GM18499 (cell line): ENCODE measurements around the gene OR52H1.
A peak's percentile ranks its signal among the peaks of the same experiment; 100 is the strongest.
"Not testable (repeated sequence)": the region's sequence is repeated elsewhere in the genome, so short reads cannot be mapped to it uniquely, and the experiment has no call there.

Experiments used
- ATAC-seq: cut with Tn5 transposase; IDR thresholded peaks from one replicate; pipeline ENCODE4 v1.9.1; 2021; ENCODE audit warnings: moderate number of reproducible peaks; ENCODE audit not compliant: insufficient read depth, unreplicated experiment

The OR52H1 gene

GRCh38 chr11:5548440-5548839 is at the start of gene OR52H1:
Gene OR52H1, minus strand, starts transcription at chr11:5548540. Its CDS starts 3,035 bp downstream, at chr11:5545505.
- no peak for ATAC-seq

DNA sequence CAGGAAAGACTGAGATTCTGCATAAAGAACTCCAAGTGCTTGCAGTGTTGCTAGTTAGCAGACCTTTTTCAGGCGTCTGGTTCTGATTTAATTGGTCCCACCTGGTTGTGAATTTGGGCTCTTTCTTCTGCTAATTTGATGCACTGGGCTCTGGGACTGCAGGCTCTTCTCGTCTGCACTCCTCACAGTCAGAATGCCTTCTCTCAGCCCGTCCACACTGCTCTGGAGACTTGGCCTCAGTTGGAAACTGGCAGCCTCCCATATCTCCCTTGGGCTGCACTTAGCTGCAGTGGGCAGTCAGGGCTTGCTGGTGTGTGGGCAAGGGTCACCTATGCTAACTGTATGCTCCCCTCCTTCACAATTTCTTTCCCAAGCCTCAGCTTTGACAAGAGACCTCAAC is 49.6 kb upstream of the OR52H1 start:
- no peak for ATAC-seq

- ATAC-seq, result no peak
Measured at GRCh38 chr11:5596607-5597201, 48.4 kb upstream of the OR52H1 start, which contains the start of gene TRIM6. Gene TRIM6, plus strand, starts transcription at chr11:5596637. Its CDS starts 261 bp downstream, at chr11:5596898.

GRCh38 chr11:5593146-5593545 is 44.8 kb upstream of the OR52H1 start:
- ATAC-seq, result no peak

DNA sequence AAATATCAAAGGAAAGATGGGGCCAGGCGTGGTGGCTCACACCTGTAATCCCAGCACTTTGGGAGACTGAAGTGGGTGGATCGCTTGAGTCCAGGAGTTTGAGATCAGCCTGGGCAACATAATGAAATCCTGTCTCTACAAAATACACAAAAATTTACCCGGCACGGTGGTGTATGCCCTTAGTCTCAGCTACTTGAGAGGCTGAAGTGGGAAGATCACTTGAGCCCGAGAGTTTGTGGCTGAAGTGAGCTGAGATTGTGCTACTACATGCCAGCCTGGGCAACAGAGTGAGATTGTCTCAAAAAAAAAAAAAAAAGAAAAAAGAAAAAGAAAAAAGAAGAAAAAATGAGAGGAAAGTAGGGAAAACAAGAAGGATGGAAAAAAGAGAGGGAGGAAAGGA is 44.3 kb upstream of the OR52H1 start:
- no peak for ATAC-seq

DNA sequence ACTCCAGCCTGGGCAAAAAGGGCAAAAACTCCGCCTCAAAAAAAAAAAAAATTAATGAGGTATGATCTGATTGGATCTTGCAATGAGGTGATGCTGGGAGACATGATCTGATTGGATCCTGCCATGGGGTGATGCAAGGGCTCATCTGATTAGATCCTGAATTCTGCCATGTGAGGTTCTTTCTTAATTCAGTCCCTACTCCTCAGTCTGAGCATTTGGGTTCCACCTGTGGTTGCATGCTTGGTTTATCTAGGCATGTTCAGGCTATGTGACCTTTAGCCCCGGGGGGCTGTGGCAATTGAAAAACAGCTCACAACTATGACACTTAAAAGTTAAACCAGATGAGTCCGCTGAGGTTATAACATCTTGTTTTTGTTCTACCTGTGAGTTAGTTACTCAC is 43.3 kb upstream of the OR52H1 start:
- ATAC-seq, result no peak

DNA sequence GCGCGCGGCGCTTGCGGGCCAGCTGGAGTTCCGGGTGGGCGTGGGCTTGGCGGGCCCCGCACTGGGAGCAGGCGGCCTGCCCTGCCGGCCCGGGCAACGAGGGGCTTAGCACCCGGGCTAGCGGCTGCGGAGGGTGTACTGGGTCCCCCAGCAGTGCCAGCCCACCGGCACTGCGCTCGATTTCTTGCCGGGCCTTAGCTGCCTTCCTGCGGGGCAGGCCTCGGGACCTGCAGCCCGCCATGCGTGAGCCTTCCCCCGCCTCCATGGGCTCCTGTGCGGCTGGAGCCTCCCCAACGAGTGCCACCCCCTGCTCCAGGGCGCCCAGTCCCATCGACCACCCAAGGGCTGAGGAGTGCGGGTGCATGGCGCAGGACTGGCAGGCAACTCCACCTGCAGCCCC is 41.6 kb upstream of the OR52H1 start:
- not testable (repeated sequence) for ATAC-seq

DNA sequence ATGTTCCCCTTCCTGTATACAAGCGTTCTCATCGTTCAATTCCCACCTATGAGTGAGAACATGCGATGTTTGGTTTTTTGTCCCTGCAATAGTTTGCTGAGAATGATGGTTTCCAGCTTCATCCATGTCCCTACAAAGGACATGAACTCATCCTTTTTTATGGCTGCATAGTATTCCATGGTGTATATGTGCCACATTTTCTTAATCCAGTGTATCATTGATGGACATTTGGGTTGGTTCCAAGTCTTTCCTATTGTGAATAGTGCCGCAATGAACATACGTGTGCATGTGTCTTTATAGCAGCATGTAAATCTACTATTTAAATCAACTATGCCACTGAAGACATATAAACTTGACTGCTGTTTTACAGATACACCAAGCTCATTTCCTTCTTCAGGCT is 36.1 kb upstream of the OR52H1 start:
- ATAC-seq, result not testable (repeated sequence)

DNA sequence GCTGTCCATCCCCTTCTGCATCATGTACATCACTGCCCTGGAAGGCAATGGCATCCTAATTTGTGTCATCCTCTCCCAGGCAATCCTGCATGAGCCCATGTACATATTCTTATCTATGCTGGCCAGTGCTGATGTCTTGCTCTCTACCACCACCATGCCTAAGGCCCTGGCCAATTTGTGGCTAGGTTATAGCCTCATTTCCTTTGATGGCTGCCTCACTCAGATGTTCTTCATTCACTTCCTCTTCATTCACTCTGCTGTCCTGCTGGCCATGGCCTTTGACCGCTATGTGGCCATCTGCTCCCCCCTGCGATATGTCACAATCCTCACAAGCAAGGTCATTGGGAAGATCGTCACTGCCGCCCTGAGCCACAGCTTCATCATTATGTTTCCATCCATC is 32.7 kb upstream of the OR52H1 start:
- no peak for ATAC-seq

DNA sequence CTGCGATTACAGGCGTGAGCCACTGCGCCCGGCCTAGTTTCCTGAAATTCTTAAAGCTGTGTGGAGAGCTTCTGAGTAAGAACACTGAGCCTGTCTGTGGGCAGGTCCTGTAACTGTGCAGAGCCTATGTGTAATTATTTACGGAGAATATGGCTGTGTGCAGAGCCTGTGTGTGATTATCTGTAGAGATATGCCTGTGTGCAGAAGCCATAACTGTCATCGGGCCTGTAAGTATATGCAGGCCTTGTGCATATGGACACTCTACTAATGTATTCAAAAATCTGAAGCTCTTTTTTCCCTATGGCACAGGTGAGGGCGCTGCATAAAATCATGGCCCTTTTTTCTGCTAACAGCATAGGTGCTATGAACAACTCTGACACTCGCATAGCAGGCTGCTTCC is 32.2 kb upstream of the OR52H1 start, which contains the start of gene OR52B6:
TSS of gene OR52B6 (plus strand) at position 301 of the 400 bp plus-strand sequence. CDS start at position 301, 0 bp downstream.
- ATAC-seq, result no peak

DNA sequence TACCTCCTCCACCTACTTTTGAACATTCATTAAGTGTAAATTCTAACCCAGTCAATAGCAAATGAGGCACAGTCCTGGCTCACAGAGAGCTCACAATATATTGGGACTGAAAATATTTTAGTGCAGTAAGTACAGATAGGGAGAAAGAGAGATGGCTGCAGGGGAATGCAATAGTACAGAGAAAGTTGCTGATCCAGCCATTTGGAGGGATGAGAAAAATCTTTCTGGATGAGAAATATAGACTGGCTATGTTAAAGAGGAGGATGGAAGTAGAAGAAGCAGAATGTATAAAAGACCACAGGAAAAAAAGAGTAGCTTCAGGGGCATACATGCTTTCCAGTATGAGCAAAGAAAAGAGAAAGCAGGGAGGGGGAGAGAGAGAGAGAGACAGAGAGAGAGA is 28.8 kb upstream of the OR52H1 start:
- no peak for ATAC-seq

GRCh38 chr11:5575152-5575551 is 26.8 kb upstream of the OR52H1 start:
- no peak for ATAC-seq

DNA sequence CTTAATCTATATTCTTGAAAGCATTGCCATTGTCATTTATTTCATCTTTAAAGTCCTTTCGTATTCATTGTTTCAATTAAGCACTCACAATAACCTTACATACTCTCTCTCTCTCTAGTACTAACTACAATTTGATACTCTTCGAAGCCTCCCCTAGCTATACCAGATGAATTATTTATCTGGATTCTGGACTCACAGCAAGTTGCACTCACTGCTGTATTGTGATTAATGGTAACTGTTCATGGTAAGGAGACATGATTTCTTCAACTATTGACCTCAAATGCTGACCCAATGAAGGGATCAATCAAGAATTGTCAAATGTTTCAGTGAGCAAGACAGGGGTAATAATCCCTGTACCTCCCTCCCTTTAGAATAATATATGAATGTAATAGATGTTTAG is 26.3 kb upstream of the OR52H1 start:
- ATAC-seq, result no peak

DNA sequence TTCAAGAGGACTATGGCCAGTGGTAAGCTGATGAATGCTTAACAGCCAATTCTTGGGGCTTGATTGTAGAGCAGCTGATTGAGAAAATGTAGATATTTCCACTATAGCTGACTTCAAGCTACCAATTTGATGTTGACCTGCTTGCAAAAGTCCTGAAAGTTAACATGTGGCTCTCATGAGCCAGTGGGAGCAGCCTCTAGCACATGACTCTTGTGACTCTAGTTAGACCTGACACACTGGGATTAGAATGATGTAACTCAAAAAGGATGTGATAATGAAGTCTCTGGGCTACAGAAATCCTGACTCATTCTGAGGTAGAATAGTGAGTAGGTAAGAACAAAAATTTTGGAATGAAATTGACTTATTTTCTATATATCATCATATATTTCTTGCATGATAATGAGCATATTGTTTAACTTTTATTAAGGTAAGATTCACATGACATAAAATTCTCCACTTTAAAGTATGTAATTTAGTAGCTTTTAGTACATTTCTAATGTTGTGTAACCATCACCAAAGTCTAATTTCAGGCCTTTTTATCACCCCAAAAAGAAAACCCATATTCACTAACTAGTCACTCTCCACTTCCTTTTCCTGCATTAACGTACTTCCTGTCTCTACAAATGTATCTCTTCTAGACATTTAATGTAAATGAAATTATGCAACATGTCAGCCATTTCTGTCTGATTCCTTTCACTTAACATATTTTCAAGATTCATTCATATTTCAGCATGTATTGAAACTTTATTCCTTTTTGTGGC is 16.1 kb upstream of the OR52H1 start:
- ATAC-seq, result no peak

- ATAC-seq, result no peak
Measured at GRCh38 chr11:5557751-5558150, 9.4 kb upstream of the OR52H1 start.

DNA sequence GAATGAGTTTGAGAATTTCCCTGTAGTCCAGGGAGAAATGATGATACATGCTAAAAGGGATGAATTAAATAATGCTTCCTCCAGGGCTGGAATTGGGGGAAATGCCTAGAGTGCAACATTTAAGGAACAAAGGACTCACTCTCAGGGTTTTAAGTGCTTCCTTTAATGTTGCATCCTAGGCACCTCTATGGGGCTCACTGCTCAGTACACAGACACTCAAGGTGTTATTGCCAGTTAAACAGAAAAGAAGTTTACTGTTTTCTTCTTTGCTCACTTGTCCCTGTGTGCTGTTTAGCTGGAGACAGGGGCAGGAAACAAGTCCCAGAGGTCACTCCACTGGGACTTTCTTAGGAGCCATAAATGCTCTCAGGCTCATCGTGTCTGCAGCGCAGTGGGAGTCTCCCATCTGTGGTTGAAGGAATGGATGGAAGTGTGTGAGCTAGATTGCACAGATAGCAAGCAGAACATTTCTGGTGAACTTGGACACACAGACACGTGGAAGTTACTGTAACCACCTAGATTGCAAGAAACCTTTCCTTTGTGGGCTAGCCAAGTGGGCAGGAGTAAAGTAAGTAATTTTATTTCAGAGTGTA is 8.4 kb upstream of the OR52H1 start:
- no peak for ATAC-seq

GRCh38 chr11:5553343-5553742 is 5.0 kb upstream of the OR52H1 start:
- ATAC-seq, result no peak

GRCh38 chr11:5550440-5551095 is 2.2 kb upstream of the OR52H1 start:
- ATAC-seq, result peak; percentile 87

GRCh38 chr11:5547982-5548381 is 358 bp downstream of the OR52H1 start:
- no peak for ATAC-seq

GRCh38 chr11:5546457-5546856 is 1.9 kb downstream of the OR52H1 start:
- no peak for ATAC-seq

GRCh38 chr11:5541427-5541826 is 6.9 kb downstream of the OR52H1 start:
- ATAC-seq, result no peak
